DND-41 (cell line): ENCODE results near the gene IRS2.

ENCODE experiments used
- EZH2 ChIP-seq: IDR thresholded peaks from 3 replicates; pipeline ENCODE4 v1.6.1; 2012; ENCODE audit warnings: borderline replicate concordance, low read depth, mild to moderate bottlenecking, moderate library complexity, low read length, inconsistent platforms; ENCODE audit not compliant: severe bottlenecking
- TF ChIP-seq, protein P1 (sequence below): IDR thresholded peaks from 2 replicates; pipeline ENCODE4 v1.5.1; 2012; ENCODE audit warnings: borderline replicate concordance, low read length, moderate library complexity, mild to moderate bottlenecking; ENCODE audit not compliant: poor library complexity, severe bottlenecking; ENCODE audit errors: extremely low read depth

- TF ChIP-seq, protein P1, sequence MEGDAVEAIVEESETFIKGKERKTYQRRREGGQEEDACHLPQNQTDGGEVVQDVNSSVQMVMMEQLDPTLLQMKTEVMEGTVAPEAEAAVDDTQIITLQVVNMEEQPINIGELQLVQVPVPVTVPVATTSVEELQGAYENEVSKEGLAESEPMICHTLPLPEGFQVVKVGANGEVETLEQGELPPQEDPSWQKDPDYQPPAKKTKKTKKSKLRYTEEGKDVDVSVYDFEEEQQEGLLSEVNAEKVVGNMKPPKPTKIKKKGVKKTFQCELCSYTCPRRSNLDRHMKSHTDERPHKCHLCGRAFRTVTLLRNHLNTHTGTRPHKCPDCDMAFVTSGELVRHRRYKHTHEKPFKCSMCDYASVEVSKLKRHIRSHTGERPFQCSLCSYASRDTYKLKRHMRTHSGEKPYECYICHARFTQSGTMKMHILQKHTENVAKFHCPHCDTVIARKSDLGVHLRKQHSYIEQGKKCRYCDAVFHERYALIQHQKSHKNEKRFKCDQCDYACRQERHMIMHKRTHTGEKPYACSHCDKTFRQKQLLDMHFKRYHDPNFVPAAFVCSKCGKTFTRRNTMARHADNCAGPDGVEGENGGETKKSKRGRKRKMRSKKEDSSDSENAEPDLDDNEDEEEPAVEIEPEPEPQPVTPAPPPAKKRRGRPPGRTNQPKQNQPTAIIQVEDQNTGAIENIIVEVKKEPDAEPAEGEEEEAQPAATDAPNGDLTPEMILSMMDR: no peak
- TF ChIP-seq EZH2: no peak
Observed at GRCh38 chr13:109768176-109768575, 18.2 kb downstream of the IRS2 start.
